ENCODE measurements around the gene TTI1.

GRCh38 chr20:38001981-38002380, 31.3 kb downstream of the TTI1 start:
- TF ChIP-seq, protein P1, sequence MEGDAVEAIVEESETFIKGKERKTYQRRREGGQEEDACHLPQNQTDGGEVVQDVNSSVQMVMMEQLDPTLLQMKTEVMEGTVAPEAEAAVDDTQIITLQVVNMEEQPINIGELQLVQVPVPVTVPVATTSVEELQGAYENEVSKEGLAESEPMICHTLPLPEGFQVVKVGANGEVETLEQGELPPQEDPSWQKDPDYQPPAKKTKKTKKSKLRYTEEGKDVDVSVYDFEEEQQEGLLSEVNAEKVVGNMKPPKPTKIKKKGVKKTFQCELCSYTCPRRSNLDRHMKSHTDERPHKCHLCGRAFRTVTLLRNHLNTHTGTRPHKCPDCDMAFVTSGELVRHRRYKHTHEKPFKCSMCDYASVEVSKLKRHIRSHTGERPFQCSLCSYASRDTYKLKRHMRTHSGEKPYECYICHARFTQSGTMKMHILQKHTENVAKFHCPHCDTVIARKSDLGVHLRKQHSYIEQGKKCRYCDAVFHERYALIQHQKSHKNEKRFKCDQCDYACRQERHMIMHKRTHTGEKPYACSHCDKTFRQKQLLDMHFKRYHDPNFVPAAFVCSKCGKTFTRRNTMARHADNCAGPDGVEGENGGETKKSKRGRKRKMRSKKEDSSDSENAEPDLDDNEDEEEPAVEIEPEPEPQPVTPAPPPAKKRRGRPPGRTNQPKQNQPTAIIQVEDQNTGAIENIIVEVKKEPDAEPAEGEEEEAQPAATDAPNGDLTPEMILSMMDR (IDR thresholded peaks at IDR 0.05), result no peak
- TF ChIP-seq, protein P2, sequence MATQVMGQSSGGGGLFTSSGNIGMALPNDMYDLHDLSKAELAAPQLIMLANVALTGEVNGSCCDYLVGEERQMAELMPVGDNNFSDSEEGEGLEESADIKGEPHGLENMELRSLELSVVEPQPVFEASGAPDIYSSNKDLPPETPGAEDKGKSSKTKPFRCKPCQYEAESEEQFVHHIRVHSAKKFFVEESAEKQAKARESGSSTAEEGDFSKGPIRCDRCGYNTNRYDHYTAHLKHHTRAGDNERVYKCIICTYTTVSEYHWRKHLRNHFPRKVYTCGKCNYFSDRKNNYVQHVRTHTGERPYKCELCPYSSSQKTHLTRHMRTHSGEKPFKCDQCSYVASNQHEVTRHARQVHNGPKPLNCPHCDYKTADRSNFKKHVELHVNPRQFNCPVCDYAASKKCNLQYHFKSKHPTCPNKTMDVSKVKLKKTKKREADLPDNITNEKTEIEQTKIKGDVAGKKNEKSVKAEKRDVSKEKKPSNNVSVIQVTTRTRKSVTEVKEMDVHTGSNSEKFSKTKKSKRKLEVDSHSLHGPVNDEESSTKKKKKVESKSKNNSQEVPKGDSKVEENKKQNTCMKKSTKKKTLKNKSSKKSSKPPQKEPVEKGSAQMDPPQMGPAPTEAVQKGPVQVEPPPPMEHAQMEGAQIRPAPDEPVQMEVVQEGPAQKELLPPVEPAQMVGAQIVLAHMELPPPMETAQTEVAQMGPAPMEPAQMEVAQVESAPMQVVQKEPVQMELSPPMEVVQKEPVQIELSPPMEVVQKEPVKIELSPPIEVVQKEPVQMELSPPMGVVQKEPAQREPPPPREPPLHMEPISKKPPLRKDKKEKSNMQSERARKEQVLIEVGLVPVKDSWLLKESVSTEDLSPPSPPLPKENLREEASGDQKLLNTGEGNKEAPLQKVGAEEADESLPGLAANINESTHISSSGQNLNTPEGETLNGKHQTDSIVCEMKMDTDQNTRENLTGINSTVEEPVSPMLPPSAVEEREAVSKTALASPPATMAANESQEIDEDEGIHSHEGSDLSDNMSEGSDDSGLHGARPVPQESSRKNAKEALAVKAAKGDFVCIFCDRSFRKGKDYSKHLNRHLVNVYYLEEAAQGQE (IDR thresholded peaks at IDR 0.05; ENCODE audit: insufficient read depth in 1 of 2, low read depth in 2 of 2, low read length in 1 of 2), result no peak

Measured in Panc1 (cell line).